Ishikawa (cell line): ENCODE measurements around the gene FSIP1.

Experiments
- EP300 ChIP-seq: IDR thresholded peaks from 2 replicates; pipeline ENCODE4 v1.6.1; 2012; ENCODE audit warnings: borderline replicate concordance
- FOXM1 ChIP-seq: IDR thresholded peaks from 2 replicates; pipeline ENCODE4 v1.6.1; 2012; ENCODE audit warnings: low read depth, borderline replicate concordance
- RAD21 ChIP-seq: IDR thresholded peaks from 2 replicates; pipeline ENCODE4 v1.6.1; 2012; ENCODE audit warnings: low read depth
- REST ChIP-seq: IDR thresholded peaks from 2 replicates; pipeline ENCODE4 v1.6.1; 2012; ENCODE audit warnings: low read depth, mild to moderate bottlenecking
- YY1 ChIP-seq: IDR thresholded peaks from 2 replicates; pipeline ENCODE4 v1.6.1; 2012; ENCODE audit warnings: low read depth

GRCh38 chr15:39575180-39575579 lies 207.5 kb downstream of the FSIP1 start:
- TF ChIP-seq REST, result no peak
- TF ChIP-seq RAD21, result no peak
- no peak for TF ChIP-seq FOXM1
- no peak for TF ChIP-seq EP300
- no peak for TF ChIP-seq YY1
